GM19043 (cell line): ENCODE results near the gene RALB.

Source experiments
- ATAC-seq: cut with Tn5 transposase; IDR thresholded peaks from one replicate; pipeline ENCODE4 v1.9.1; 2021; ENCODE audit warnings: low read depth; ENCODE audit not compliant: unreplicated experiment

The RALB gene

GRCh38 chr2:120330946-120331822, 78.5 kb downstream of the RALB start:
- no peak for ATAC-seq

GRCh38 chr2:120331903-120332302, 79.3 kb downstream of the RALB start:
- ATAC-seq = no peak

- no peak for ATAC-seq
Observed at GRCh38 chr2:120332384-120332783, 79.7 kb downstream of the RALB start.

- no peak for ATAC-seq
Observed at GRCh38 chr2:120334068-120334467, 81.4 kb downstream of the RALB start.

GRCh38 chr2:120336749-120337148, 84.1 kb downstream of the RALB start:
- ATAC-seq = no peak

- ATAC-seq = no peak
Observed at GRCh38 chr2:120338015-120338414, 85.4 kb downstream of the RALB start.

GRCh38 chr2:120341977-120342376, 89.3 kb downstream of the RALB start:
- no peak for ATAC-seq

GRCh38 chr2:120342446-120342845, 89.8 kb downstream of the RALB start:
- no peak for ATAC-seq

- ATAC-seq = no peak
Observed at GRCh38 chr2:120343100-120343432, 90.4 kb downstream of the RALB start.

- peak; percentile 42 for ATAC-seq
Observed at GRCh38 chr2:120343433-120344105, 90.9 kb downstream of the RALB start.
